Dendritic cell treated with granulocyte-macrophage colony-stimulating factor and Interleukin-4, amounts not matched to agents 40 ng/mL and 50 ng/mL, for 4 days (primary cell): ENCODE data around the gene RORB.

Experiments used
- H3K27ac Mint-ChIP-seq: one replicate; pipeline ENCODE4 v1.8.0; 2022; ENCODE audit warnings: mild to moderate bottlenecking, mixed read lengths
- H3K27me3 Mint-ChIP-seq: one replicate; pipeline ENCODE4 v1.8.0; 2022; ENCODE audit warnings: mild to moderate bottlenecking, mixed read lengths
- H3K36me3 Mint-ChIP-seq: one replicate; pipeline ENCODE4 v1.8.0; 2022; ENCODE audit warnings: low read depth, mixed read lengths
- H3K4me1 Mint-ChIP-seq: one replicate; pipeline ENCODE4 v1.8.0; 2022; ENCODE audit warnings: low read depth, mixed read lengths
- H3K4me3 Mint-ChIP-seq: one replicate; pipeline ENCODE4 v1.8.0; 2022; ENCODE audit warnings: mild to moderate bottlenecking, moderate library complexity, mixed read lengths
- H3K9me3 Mint-ChIP-seq: one replicate; pipeline ENCODE4 v1.8.0; 2022; ENCODE audit warnings: mixed read lengths
- intact Hi-C: fragments of 100-400 bp; cut with micrococcal nuclease; formaldehyde crosslinking; loops from one replicate; pipeline ENCODE4 v1.15.0; 2022

The RORB gene

GRCh38 chr9:74499111-74499601 lies 2.0 kb downstream of the RORB start:
- Mint-ChIP-seq H3K4me3 (peak overlapping the region; percentile 18), H3K27me3 (peaks cover 62% of the 10 kb centered on the region), H3K36me3 (peaks cover 8% of the 10 kb centered on the region), H3K4me1 (peaks cover 43% of the 10 kb centered on the region), H3K27ac (no peak overlapping the region), H3K9me3 (no peaks in the 10 kb centered on the region)
- intact Hi-C loops: no loop called here

GRCh38 chr9:74499770-74500583 lies 2.8 kb downstream of the RORB start:
- Mint-ChIP-seq H3K4me1 (peaks cover 43% of the 10 kb centered on the region), H3K4me3 (no peak overlapping the region), H3K27me3 (peaks cover 59% of the 10 kb centered on the region), H3K27ac (no peak overlapping the region), H3K36me3 (peaks cover 8% of the 10 kb centered on the region), H3K9me3 (no peaks in the 10 kb centered on the region)
- intact Hi-C loops: loop anchor here (5.0 kb wide), 1 partner anchor 52 kb away; no protein-coding TSS in a partner anchor

GRCh38 chr9:74500584-74500924 lies 3.4 kb downstream of the RORB start:
- H3K36me3 Mint-ChIP-seq: peaks cover 8% of the 10 kb centered on the region
- no peak overlapping the region for H3K4me3 Mint-ChIP-seq
- H3K27me3 Mint-ChIP-seq: peaks cover 59% of the 10 kb centered on the region

GRCh38 chr9:74501570-74501969 lies 4.4 kb downstream of the RORB start:
- Mint-ChIP-seq H3K27ac (no peak overlapping the region), H3K9me3 (no peaks in the 10 kb centered on the region), H3K4me3 (no peak overlapping the region), H3K36me3 (peaks cover 8% of the 10 kb centered on the region), H3K4me1 (peaks cover 41% of the 10 kb centered on the region), H3K27me3 (peaks cover 54% of the 10 kb centered on the region)
- intact Hi-C loops: loop anchor here (5.0 kb wide), 1 partner anchor 51 kb away; no protein-coding TSS in a partner anchor

More at GRCh38 chr9:74500584-74500924, 3.4 kb downstream of the RORB start:
- Mint-ChIP-seq H3K9me3 (no peaks in the 10 kb centered on the region), H3K4me1 (peaks cover 43% of the 10 kb centered on the region), H3K27ac (no peak overlapping the region)
- intact Hi-C loops: loop anchor here (5.0 kb wide), 1 partner anchor 52 kb away; no protein-coding TSS in a partner anchor

- H3K9me3 Mint-ChIP-seq: no peaks in the 10 kb centered on the region
- intact Hi-C loops: loop anchor here (5.0 kb wide), 1 partner anchor 49 kb away; no protein-coding TSS in a partner anchor
Observed at GRCh38 chr9:74503219-74503618, 6.1 kb downstream of the RORB start.

GRCh38 chr9:74503666-74504065 lies 6.5 kb downstream of the RORB start:
- Mint-ChIP-seq H3K4me1 (peaks cover 20% of the 10 kb centered on the region), H3K36me3 (no peaks in the 10 kb centered on the region), H3K27me3 (peaks cover 33% of the 10 kb centered on the region), H3K9me3 (no peaks in the 10 kb centered on the region), H3K4me3 (no peak overlapping the region), H3K27ac (no peak overlapping the region)
- intact Hi-C loops: loop anchor here (5.0 kb wide), 1 partner anchor 49 kb away; no protein-coding TSS in a partner anchor

More at GRCh38 chr9:74503219-74503618, 6.1 kb downstream of the RORB start:
- no peaks in the 10 kb centered on the region for H3K36me3 Mint-ChIP-seq
- no peak overlapping the region for H3K27ac Mint-ChIP-seq
- peaks cover 38% of the 10 kb centered on the region for H3K27me3 Mint-ChIP-seq
- no peak overlapping the region for H3K4me3 Mint-ChIP-seq
- peaks cover 24% of the 10 kb centered on the region for H3K4me1 Mint-ChIP-seq

- no peak overlapping the region for H3K4me3 Mint-ChIP-seq
- H3K9me3 Mint-ChIP-seq: no peaks in the 10 kb centered on the region
- intact Hi-C loops: no loop called here
Observed at GRCh38 chr9:74511333-74511732, 14.2 kb downstream of the RORB start.

GRCh38 chr9:74512416-74512815 lies 15.3 kb downstream of the RORB start:
- H3K27ac Mint-ChIP-seq: no peak overlapping the region
- H3K36me3 Mint-ChIP-seq: no peaks in the 10 kb centered on the region
- H3K27me3 Mint-ChIP-seq: peaks cover 5% of the 10 kb centered on the region
- H3K4me1 Mint-ChIP-seq: no peaks in the 10 kb centered on the region
- H3K9me3 Mint-ChIP-seq: no peaks in the 10 kb centered on the region
- no peak overlapping the region for H3K4me3 Mint-ChIP-seq
- intact Hi-C loops: no loop called here

More at GRCh38 chr9:74511333-74511732, 14.2 kb downstream of the RORB start:
- Mint-ChIP-seq H3K36me3 (no peaks in the 10 kb centered on the region), H3K27ac (no peak overlapping the region), H3K4me1 (no peaks in the 10 kb centered on the region), H3K27me3 (peaks cover 5% of the 10 kb centered on the region)

GRCh38 chr9:74513221-74513620 lies 16.1 kb downstream of the RORB start:
- no peaks in the 10 kb centered on the region for H3K4me1 Mint-ChIP-seq
- H3K27me3 Mint-ChIP-seq: peaks cover 5% of the 10 kb centered on the region
- no peaks in the 10 kb centered on the region for H3K9me3 Mint-ChIP-seq
- intact Hi-C loops: no loop called here
- no peaks in the 10 kb centered on the region for H3K36me3 Mint-ChIP-seq
- H3K4me3 Mint-ChIP-seq: no peak overlapping the region
- no peak overlapping the region for H3K27ac Mint-ChIP-seq

GRCh38 chr9:74517188-74517587 lies 20.1 kb downstream of the RORB start:
- H3K9me3 Mint-ChIP-seq: no peaks in the 10 kb centered on the region

GRCh38 chr9:74519419-74519818 lies 22.3 kb downstream of the RORB start:
- Mint-ChIP-seq H3K36me3 (no peaks in the 10 kb centered on the region), H3K4me1 (no peaks in the 10 kb centered on the region), H3K27ac (no peak overlapping the region), H3K27me3 (peaks cover 3% of the 10 kb centered on the region), H3K4me3 (no peak overlapping the region), H3K9me3 (no peaks in the 10 kb centered on the region)
- intact Hi-C loops: no loop called here

More at GRCh38 chr9:74517188-74517587, 20.1 kb downstream of the RORB start:
- H3K27me3 Mint-ChIP-seq: no peaks in the 10 kb centered on the region
- no peak overlapping the region for H3K27ac Mint-ChIP-seq
- intact Hi-C loops: no loop called here
- H3K36me3 Mint-ChIP-seq: no peaks in the 10 kb centered on the region
- H3K4me1 Mint-ChIP-seq: no peaks in the 10 kb centered on the region
- no peak overlapping the region for H3K4me3 Mint-ChIP-seq

- Mint-ChIP-seq H3K36me3 (no peaks in the 10 kb centered on the region), H3K9me3 (no peaks in the 10 kb centered on the region), H3K4me3 (no peak overlapping the region), H3K27me3 (peaks cover 3% of the 10 kb centered on the region), H3K4me1 (no peaks in the 10 kb centered on the region), H3K27ac (no peak overlapping the region)
- intact Hi-C loops: no loop called here
Observed at GRCh38 chr9:74521009-74521408, 23.9 kb downstream of the RORB start.

- Mint-ChIP-seq H3K4me3 (no peak overlapping the region), H3K36me3 (no peaks in the 10 kb centered on the region), H3K27ac (no peak overlapping the region), H3K4me1 (no peaks in the 10 kb centered on the region), H3K9me3 (no peaks in the 10 kb centered on the region), H3K27me3 (peaks cover 7% of the 10 kb centered on the region)
- intact Hi-C loops: no loop called here
Observed at GRCh38 chr9:74524289-74524688, 27.2 kb downstream of the RORB start.

GRCh38 chr9:74526215-74526614 lies 29.1 kb downstream of the RORB start:
- Mint-ChIP-seq H3K9me3 (no peaks in the 10 kb centered on the region), H3K4me1 (no peaks in the 10 kb centered on the region), H3K27me3 (peaks cover 7% of the 10 kb centered on the region), H3K36me3 (no peaks in the 10 kb centered on the region), H3K27ac (no peak overlapping the region), H3K4me3 (no peak overlapping the region)
- intact Hi-C loops: no loop called here
